Transverse colon (tissue), 4 donors: ENCODE results near the gene DDIT3.

Experiments
- CTCF ChIP-seq, 5 experiments: fragments of 200-600 bp in 3 of 5; fragments of 450-650 bp in 2 of 5; sonication (generic) in 3 of 5; IDR thresholded peaks; 1 replicate in 2 of 5; 2 replicates in 3 of 5; pipeline ENCODE4 v1.5.1; 2016 to 2017; ENCODE audit warnings: antibody characterized with exemption in 5 of 5, inconsistent platforms in 3 of 5, mild to moderate bottlenecking in 2 of 5, moderate library complexity in 1 of 5
- EP300 ChIP-seq: sonication (generic); formaldehyde crosslinking; IDR thresholded peaks from one replicate; pipeline ENCODE4 v1.6.1; 2017; ENCODE audit warnings: antibody characterized with exemption, low read depth
- POLR2A ChIP-seq: fragments of 450-650 bp; IDR thresholded peaks from one replicate; pipeline ENCODE4 v1.6.1; 2016; ENCODE audit warnings: antibody characterized with exemption, mild to moderate bottlenecking, moderate library complexity
- POLR2AphosphoS5 ChIP-seq, 3 donors: sonication (generic); formaldehyde crosslinking; IDR thresholded peaks; one replicate each; pipeline ENCODE4 v1.6.1; 2016; ENCODE audit warnings: antibody characterized with exemption in 3 of 3

GRCh38 chr12:57533108-57533507 is 12.8 kb upstream of the DDIT3 start:
- TF ChIP-seq CTCF (IDR thresholded peaks at IDR 0.05), result no peak
- TF ChIP-seq EP300, result no peak
- no peak for TF ChIP-seq POLR2AphosphoS5 (IDR thresholded peaks at IDR 0.05)
- no peak for TF ChIP-seq POLR2A
